GM19463 (cell line): ENCODE data around the gene LRRC40.
"Not testable (repeated sequence)": the region's sequence is repeated elsewhere in the genome, so short reads cannot be mapped to it uniquely, and the experiment has no call there.

Experiments used
- ATAC-seq: cut with Tn5 transposase; IDR thresholded peaks from one replicate; pipeline ENCODE4 v1.9.1; 2021; ENCODE audit warnings: mild to moderate bottlenecking, moderate library complexity; ENCODE audit not compliant: unreplicated experiment

Gene LRRC40

DNA sequence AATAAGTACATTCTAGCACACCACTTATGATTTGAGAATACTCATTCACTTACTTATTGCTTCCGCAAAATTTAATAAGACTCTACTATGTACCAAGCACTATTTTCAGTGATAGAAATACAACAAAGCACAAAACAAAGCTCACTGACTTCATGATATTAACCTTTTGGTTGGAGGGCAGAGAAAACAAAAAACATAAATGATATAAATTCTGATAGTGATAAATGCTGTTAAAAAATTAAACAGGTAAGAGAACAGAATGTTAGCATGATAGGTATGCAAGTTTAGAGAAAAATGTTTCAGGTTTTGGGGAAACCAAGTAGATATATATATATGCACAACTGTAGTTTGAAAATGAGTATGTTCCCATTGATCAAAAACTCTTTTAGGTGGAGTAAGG, 1.2 kb downstream of the LRRC40 start:
- ATAC-seq: no peak

DNA sequence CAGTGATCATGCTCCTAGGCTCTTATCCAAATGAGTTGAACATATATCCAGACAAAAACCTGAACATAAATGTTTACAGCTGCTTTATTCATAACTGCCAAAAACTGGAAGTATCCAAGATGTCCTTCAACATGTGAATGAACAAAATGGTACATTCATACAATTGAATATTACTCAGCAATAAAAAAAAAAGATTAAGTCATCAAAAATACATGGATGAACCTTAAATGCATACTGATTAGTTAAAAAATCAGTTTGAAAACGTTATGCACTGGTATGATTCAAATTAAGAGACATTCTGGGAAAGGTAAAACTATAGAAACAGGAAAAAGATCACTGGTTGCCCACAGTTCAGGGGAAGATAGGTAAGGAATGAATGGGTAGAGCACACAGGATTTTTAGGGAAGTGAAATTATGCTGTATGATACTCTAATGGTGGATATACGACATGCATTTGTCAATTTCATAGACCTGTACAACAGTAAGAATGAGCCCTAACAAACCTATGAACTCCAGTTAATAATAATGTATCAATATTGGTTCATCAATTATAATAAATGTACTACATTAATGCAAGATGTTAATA, 3.1 kb downstream of the LRRC40 start:
- ATAC-seq: no peak

DNA sequence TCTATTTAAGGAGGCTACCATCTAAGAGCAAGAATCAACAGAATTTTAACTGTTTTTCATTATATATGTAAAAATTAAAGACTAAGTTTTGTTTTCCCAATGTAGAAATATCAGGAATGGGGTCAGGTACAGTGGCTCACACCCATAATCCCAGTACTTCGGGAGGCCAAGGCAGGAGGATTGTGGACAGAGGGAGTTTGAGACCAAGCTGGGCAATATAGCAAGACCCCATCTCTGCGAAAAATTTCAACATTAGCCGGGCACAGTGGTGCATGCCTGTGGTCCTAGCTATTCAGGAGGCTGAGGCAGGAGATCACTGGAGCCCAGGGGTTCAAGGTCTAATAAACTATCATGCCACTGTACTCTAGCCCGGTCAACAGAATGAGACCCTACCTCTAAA, 5.3 kb downstream of the LRRC40 start:
- no peak for ATAC-seq

DNA sequence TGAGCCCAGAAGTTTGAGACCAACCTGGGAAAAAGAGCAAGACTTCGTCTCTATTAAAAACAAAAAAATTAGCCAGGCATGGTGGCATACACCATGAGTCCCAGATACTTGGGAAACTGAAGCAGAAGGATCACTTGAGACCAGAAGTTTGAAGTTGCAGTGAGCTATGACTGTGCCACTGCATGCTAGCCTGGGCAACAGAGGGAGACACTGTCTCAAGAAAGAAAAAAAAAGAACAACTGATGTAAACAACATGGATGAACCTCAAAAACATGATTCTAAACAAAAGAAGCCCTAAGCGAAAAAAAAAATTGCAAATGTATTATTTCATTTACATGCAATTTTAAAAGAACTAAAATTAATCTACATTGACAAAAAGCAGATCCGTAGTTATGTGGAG, 9.0 kb downstream of the LRRC40 start:
- no peak for ATAC-seq

DNA sequence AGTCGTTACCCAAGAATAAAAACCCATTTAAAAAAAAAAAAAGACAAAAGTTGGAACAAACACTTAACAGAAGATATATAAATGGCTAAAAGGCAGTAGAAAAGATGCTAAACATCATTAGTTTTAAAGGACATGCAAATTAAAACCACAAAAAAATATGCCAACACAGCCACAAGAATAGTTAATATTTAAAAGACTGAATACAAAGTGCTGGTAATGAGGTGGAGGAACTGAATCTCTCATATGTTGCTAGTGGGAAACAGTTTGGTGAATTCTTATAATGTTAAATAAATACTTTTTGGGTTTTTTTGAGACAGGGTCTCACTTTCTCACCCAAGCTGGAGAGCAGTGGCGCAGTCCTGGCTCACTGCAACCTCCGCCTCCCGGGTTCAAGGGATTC, 10.0 kb downstream of the LRRC40 start:
- ATAC-seq: peak; percentile 85

DNA sequence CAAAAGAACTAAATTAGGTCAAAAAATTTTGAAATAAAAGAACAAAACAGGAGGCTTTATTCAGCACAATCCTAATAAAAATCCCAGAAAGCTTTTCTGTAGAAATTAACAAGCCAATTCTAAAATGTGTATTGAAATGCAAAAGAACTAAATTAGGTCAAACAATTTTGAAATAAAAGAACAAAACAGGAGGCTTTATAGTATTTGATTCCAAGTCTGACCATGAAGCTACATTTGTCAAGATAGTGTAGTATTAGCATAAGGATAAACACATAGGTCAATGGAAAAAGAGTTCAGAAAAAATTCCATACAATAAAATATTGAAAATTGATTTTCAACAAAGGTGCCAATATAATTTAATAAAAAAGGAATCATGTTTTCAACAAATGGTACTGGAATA, 10.8 kb downstream of the LRRC40 start:
- ATAC-seq: no peak

DNA sequence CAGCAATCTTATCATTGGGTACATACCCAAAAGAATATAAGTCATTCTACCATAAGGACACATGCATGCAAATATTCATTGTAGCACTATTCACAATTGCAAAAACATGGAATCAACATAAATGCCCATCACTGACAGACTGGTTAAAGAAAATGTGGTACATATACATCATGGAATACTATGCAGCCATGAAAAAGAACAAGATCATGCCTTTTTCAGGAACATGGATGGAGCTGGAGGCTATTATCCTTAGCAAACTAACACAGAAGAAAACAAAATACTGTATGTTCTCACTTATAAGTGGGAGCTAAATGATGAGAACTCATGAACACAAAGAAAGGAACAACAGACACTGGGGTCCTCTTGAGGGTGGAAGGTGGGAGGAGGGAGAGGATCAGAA, 12.9 kb downstream of the LRRC40 start:
- ATAC-seq: not testable (repeated sequence)

DNA sequence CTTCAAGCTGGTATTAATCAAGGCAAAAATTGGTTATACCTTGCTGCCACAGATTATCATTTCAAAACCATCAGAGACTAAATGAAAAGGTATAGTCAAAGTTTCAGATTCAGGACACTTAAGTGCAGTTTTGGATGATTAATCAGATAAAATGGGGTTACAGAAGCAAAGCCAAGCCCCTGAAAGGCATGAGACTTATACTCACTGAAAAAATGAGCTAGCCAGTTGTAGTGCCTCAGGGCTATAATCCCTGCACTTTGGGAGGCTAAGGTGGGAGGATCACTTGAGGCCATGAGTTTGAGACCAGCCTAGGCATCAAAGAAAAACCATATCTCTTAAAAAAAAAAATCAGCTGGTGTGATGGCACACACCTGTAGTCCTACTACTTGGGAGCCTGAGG, 15.2 kb downstream of the LRRC40 start:
- ATAC-seq: no peak

DNA sequence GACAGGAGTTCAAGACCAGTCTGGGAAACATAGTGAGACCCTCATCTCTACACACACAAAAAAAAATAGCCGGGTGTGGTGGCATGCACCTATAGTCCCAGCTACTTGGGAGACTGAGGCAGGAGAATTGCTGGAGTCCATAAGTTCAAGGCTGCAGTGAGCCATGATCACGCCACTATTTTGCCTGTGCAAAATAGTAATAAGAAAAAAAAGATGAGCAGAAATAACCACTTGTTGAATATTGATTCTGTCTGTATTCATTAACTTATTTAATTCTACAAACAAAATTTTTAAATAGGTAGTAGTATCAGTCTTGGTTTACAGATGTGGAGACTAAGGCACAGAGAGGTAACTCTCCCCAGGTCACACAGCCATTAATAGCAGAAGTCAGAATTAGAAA, 16.9 kb downstream of the LRRC40 start:
- no peak for ATAC-seq

DNA sequence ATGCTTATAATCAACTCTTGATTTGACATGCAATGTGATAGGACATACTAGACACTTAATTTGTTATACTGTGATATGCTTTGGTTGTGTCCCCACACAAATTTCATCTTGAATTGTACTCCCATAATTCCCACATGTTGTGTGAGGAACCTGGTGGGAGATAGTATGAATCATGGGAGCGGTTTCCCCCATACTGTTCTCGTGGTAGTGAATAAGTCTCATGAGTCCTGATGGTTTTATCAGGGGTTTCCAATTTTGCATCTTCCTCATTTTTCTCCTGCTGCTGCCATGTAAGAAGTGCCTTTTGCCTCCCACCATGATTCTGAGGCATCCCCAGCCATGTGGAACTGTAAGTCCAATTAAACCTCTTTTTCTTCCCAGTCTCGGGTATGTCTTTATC, 20.2 kb downstream of the LRRC40 start:
- not testable (repeated sequence) for ATAC-seq

DNA sequence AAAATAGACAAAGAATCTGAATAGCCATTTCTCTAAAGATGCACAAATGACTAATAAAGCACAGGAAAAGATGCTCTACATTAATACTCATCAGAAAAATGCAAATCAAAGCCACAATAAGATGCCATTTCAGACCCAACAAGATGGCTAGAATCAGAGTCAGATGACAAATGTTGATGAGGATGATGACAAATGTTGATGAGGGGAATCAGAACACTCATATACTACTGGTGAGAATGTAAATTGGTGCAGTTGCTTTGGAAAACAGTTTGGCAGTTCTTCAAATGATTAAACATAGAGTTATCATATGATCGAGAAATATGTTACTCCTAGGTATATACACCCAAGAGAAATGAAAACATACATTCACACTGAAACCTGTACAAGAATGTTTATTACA, 33.9 kb downstream of the LRRC40 start:
- ATAC-seq: no peak

DNA sequence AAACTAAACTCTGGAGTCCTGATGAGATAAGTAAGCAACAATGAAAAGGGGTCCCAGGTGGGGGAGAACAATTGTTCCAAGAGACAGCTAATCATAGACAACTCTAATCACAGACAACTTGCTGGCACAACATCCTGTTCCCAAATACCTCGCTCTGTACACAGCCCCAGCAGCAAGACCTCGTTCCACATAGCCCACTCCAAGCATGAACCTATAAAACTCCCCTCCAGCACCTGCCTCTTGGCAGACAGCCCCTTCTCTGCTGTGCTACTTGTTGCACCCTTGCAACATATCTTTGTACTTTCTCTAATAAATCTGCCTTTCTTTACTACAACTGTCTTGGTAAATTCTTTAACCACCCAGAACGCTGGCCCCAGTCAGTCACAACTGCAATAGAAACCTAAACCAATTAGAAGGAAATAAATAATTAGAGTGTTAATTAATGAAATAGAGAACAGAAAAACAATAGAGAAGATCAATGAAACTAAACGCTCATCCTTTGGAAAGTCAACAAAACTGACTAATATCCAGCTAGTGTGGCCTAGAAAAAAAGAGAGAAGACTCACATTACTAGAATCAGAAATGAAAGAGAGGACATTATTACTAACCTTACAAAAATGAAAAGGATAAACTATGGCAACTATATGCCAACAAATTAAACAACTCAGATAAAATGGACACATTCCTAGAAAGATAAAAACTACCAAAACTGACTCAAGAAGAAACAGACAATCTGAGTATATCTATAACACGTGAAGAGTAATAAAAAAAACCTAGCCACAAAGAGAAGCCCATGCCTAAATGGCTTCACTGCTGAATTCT, 36.1 kb downstream of the LRRC40 start:
- no peak for ATAC-seq

DNA sequence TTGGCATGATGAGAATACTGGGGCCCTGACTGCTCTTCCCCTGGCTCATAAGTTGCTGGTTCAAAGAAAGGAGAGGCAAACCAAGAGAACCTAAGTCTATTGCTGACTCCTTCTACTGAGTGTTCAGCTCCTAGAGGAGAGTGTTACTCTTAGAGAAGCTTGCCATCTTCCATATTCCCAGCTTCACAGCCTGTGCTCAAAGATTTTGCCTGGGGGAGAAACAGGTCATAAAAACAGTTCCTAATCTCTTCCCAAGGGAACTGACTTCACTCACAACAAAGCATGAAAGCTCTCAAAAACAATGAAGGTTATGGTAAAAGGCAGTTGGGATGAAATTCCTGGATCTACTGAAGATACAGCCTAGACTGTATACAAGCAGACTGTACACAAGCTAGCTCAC, 37.1 kb downstream of the LRRC40 start:
- no peak for ATAC-seq

DNA sequence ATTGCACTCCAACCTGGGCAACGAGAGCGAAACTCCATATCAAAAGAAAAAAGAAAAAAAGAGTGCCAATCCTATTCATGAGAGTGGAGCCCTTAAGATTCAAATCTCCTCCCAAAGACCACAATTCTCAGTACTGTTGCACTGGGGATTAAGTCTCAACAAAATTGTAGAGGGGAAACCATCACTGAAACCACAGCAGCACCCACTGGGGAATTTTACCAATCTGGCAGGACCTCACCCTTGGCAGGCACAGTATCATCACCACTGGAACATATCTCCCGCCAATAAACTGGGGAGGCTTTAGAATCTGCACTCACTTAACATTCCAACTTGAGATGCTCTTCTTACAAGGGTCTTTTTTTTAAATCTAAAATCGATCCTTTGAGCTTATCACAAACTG, 41.0 kb downstream of the LRRC40 start:
- ATAC-seq: no peak

DNA sequence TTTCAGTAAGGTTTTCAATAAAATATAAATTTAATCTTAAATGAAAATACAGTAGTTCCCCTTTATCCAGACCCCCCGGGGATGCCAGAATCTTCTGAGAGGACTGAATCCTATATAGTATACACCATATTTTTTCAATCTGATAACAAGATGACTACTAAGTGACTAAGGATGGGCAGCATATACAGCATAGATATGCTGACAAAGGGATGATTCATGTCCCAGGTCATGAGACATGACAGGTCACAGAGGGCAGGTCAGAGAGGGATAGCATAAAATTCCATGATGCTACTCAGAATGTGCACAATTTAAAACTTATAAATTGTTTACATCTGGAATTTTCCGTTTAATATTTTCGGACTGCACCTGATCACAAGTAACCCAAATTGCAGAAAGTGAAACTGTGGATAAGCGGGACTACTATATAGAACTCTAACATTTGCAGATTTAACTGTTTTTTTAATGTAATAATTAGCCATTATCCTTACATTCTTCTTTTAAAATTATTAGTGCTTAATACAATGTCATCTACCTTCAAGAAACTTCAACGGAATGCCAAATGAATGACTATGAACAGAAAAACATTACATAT, 48.8 kb downstream of the LRRC40 start:
- ATAC-seq: no peak

DNA sequence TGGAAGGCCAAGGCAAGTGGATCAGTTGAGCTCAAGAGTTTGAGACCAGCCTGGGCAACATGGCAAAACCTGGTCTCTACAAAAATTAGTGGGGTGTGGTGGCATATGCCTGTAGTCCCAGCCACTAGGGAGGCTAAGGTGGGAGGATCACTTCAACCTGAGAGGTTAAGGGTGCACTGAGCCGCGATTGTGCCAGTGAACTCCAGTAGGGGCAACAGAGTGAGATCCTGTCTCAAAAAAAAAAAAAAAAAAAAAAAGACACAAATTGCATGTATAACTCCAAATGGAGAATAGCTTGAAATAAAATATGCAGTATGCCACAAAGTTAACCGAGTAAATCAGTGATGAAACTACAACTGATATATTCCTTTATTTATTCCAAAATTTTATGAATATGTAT, 51.6 kb downstream of the LRRC40 start:
- ATAC-seq: no peak

DNA sequence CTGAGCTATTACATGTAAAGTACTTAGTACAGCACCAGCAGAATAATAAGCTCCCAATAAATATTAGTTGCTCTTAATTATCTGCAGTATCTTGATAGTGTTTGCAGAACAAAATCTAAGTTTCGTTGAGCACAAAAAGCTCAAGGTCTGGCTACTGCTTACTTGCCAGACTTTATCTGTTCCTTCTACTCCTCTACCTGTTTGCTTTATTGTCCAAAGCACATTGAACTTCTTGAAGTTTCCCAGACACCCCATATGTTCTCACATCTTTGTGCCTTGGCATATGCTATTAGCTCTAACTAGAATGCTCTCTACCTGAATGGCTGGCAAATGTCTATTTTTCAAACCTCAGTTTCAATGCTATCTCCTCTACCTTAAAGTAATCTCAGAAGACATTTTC, 54.9 kb downstream of the LRRC40 start:
- no peak for ATAC-seq

DNA sequence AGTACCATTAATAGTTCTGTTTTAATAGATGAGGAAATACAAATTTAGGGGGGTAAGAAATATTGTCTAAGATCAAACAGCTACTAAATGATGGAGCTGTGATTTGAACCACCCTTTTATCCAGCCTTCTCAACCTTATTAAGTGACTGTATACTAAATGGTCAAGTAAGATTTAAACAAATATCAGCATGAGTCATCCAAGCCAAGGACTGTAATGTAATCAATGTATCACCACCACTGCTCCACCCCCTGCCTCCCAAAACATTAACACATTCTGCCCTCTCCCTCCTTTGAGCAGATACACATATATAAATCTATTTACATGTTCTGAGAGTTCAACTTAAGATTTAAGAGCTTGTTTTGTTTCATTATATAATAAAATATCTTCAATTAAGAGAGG, 58.9 kb downstream of the LRRC40 start:
- no peak for ATAC-seq

DNA sequence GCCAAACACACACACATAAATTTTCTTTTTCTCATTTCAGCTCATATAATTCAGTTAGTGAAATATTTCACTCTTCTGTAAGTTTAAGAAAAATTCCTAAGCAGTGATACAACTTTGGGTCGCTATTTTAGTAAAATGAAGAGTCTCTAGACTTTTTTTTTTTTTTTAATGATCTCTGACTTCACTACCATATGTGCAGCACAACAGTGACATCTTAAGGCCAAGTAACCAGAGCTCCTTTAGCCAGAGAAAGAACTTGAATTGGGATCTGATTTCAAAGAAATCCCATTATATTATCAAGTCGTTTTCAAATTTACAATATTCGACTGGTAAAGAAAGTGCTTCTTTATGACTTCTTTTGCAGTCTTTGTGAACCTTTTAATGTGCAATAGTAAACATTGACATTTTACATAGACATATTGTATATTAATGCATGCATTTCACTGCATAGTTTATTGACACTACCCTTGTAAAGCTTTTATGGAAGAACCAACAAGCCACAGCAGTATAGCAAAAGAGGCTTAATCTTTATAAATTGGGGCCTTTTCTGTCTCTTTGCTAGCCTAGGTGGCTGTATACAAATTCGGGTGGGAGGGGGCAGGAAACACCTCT, 62.2 kb downstream of the LRRC40 start:
- ATAC-seq: no peak

DNA sequence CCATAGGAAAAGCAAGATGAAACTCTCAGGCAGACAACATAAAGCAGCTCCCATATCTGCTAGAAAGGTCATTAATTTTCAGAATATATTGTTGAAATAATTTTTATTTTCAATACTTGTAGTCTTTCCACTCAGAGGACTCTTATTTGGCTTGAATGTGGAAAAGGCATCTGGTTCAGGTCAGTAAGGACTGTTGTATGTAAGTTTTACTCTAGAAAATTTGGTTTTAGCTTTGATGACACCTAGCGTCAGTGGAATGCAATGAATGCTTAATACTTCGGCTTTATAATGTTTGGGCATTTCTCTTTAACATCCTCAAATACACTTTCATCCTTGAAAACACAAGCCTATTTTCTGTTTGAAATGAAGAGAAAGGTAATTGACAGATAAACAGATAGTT, 63.3 kb downstream of the LRRC40 start:
- ATAC-seq: no peak

DNA sequence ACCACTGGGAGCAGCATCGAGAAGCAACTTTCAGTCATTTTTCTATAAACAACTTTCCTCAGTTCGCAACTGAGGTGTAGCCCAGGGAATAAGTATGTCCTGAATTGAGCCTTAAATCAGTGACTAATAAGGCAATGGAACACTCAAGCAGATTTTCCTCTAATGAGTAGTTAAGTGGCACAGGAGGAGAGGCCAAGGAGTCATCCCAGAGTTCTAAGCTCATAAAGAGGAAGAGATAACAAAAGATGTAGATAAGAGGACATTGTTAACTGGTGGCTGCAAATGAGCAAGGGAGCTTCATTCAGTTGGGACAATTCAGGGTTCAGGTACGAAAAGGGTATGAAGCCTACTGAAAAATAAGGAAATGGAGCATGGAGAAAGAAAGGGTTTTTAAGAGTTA, 64.5 kb downstream of the LRRC40 start:
- no peak for ATAC-seq

DNA sequence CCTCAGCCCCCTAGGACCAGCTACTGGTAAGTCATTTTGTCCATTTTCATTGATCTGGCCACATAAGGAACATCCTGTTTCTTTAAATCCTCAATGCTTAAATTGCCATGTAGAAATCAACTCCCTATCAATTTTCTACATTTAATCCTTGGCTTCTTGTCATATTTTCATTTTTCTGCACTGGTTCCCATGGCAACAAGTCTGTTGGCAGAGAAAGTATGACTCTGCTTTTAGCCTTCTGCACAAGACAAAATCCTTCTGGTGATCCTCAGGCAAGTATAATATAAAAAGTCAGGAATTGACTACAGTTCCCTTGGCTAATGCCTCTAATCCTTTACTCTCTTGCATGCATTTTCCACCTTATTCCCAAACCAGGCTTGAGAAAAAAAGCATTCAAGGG, 65.0 kb downstream of the LRRC40 start:
- no peak for ATAC-seq
